K562 (cell line): ENCODE results near the gene CSF2. TPM values are rescaled to one million over a fixed set of nuclear protein-coding genes. Genes with fewer than 3 reads are reported as not detected.

Experiments used
- ARID2 ChIP-seq: fragments of 450-650 bp; IDR thresholded peaks from 2 replicates; pipeline ENCODE4 v1.6.1; 2017; ENCODE audit warnings: antibody characterized with exemption, mild to moderate bottlenecking
- ARID4B ChIP-seq: sonication (generic); formaldehyde crosslinking; IDR thresholded peaks from 2 replicates; pipeline ENCODE4 v1.8.0; 2022; ENCODE audit warnings: mild to moderate bottlenecking, missing genetic modification reagents
- ATF7 ChIP-seq: fragments of 450-650 bp; IDR thresholded peaks from 2 replicates; pipeline ENCODE4 v1.7.1; 2014; ENCODE audit warnings: mild to moderate bottlenecking, moderate library complexity
- HINFP ChIP-seq: fragments of 450-650 bp; conservative IDR thresholded peaks from 2 replicates; pipeline ENCODE4 v1.6.1; 2016; ENCODE audit warnings: missing genetic modification characterization, low read depth, mild to moderate bottlenecking, control low read depth, missing compliant biosample characterization
- NR2C2 ChIP-seq, 2 experiments: fragments of 200-800 bp in 1 of 2; sonication (Bioruptor generic) in 1 of 2; sonication (generic) in 1 of 2; formaldehyde crosslinking in 1 of 2; IDR thresholded peaks; 2 replicates each; pipeline versions ENCODE4 v1.6.1 to v1.8.0; 2016 to 2022; ENCODE audit warnings: mild to moderate bottlenecking in 1 of 2, missing compliant biosample characterization in 1 of 2, missing genetic modification characterization in 1 of 2, missing genetic modification reagents in 1 of 2
- POLR2A ChIP-seq: fragments of 450-650 bp; conservative IDR thresholded peaks from 2 replicates; pipeline ENCODE4 v1.6.1; 2016
- POLR2AphosphoS2 ChIP-seq: IDR thresholded peaks from 2 replicates; pipeline ENCODE4 v1.6.1; 2012; ENCODE audit warnings: low read length, improper control_type of control experiment
- USF1 ChIP-seq: sonication (generic); formaldehyde crosslinking; IDR thresholded peaks from 2 replicates; pipeline ENCODE4 v1.9.0; 2022; ENCODE audit warnings: mild to moderate bottlenecking, missing genetic modification reagents
- ZBTB40 ChIP-seq, 2 experiments: fragments of 450-650 bp in 1 of 2; sonication (generic) in 1 of 2; formaldehyde crosslinking in 1 of 2; IDR thresholded peaks; 2 replicates each; pipeline versions ENCODE4 v1.7.1 to v1.9.0; 2016 to 2022; ENCODE audit warnings: inconsistent platforms in 1 of 2, mild to moderate bottlenecking in 1 of 2, missing genetic modification reagents in 1 of 2
- ZNF133 ChIP-seq: fragments of 250-450 bp; sonication (Bioruptor Pico); IDR thresholded peaks from 2 replicates; pipeline ENCODE4 v1.4.0; 2020; ENCODE audit warnings: mild to moderate bottlenecking
- ZNF583 ChIP-seq: fragments of 250-450 bp; sonication (Bioruptor Pico); IDR thresholded peaks from 2 replicates; pipeline ENCODE4 v1.4.0; 2020
- polyA plus RNA-seq, 8 experiments: library from polyadenylated mRNA; depleted of rRNA in 4 of 8; stranded (reverse) in 5 of 8; unstranded in 3 of 8; fragments of >200 nt; fragmentation: Nextera tagmentation in 2 of 8; fragmentation: Illumina TruSeq in 1 of 8; extraction: Ambion mirVana in 2 of 8; extraction: Trizol in 1 of 8; gene quantifications; 2 replicates each; pipeline versions ENCODE4 v1.2.1 to v1.2.3, GENCODE V29; 2011 to 2014; ENCODE audit warnings: inconsistent platforms in 1 of 8, missing spikeins in 1 of 8
- total RNA-seq, 7 experiments: library from RNA; depleted of rRNA in 6 of 7; stranded (reverse); fragments of >200 nt in 6 of 7; fragmentation: Illumina TruSeq in 2 of 7; extraction: Trizol in 2 of 7; gene quantifications; 2 replicates each; pipeline versions ENCODE4 v1.2.1 to v1.2.3, GENCODE V29; 2011 to 2021; ENCODE audit warnings: low replicate concordance in 1 of 7

The CSF2 gene
- total and polyA plus RNA-seq, 9 of the 15 experiments (the other 6 are each of a cell fraction or from before 2014, with no cell fraction given): 0.25 to 0.29 TPM; not detected in 7

- TF ChIP-seq ZBTB40 (IDR thresholded peaks at IDR 0.05): no peak
- no peak for TF ChIP-seq ZBTB40 (CRISPR knock-in tag; IDR thresholded peaks at IDR 0.05)
- TF ChIP-seq ARID2: peak; percentile 76
- TF ChIP-seq ATF7: no peak
- no peak for TF ChIP-seq ARID4B (CRISPR knock-in tag)
- no peak for TF ChIP-seq ZNF583 (CRISPR knock-in tag)
- no peak for TF ChIP-seq USF1 (CRISPR knock-in tag)
- no peak for TF ChIP-seq HINFP (tag)
- TF ChIP-seq NR2C2 (CRISPR knock-in tag; IDR thresholded peaks at IDR 0.05): no peak
- TF ChIP-seq NR2C2 (tag; IDR thresholded peaks at IDR 0.05): peak; percentile 44; the same call in 1 of the 2 replicates
- no peak for TF ChIP-seq ZNF133 (CRISPR knock-in tag)
- TF ChIP-seq POLR2AphosphoS2: no peak
- no peak for TF ChIP-seq POLR2A
Observed at GRCh38 chr5:132065351-132065937, 8.1 kb upstream of the CSF2 start (continued).
